ENCODE measurements around the gene ACE.
A peak's percentile ranks its signal among the peaks of the same experiment; 100 is the strongest.

The ACE gene

GRCh38 chr17:63476854-63477479 is at the start of gene ACE:
TSS of gene ACE (plus strand) at chr17:63477061. CDS start at chr17:63477095, 34 bp downstream.
- DNase-seq (ENCODE audit: insufficient read length, low spot score): peak; percentile 49
- FAIRE-seq: peak; percentile 70

GRCh38 chr17:63429766-63430165 is 47.1 kb upstream of the ACE start:
- DNase-seq (ENCODE audit: insufficient read length, low spot score) (no peak), FAIRE-seq (no peak)

GRCh38 chr17:63430223-63430622 is 46.6 kb upstream of the ACE start:
- FAIRE-seq (no peak), DNase-seq (ENCODE audit: insufficient read length, low spot score) (no peak)

- FAIRE-seq (peak; percentile 49), DNase-seq (ENCODE audit: insufficient read length, low spot score) (no peak)
These were observed 45.3 kb upstream of the ACE start for GRCh38 chr17:63431618-63431938.

- no peak for DNase-seq (ENCODE audit: insufficient read length, low spot score)
- FAIRE-seq: peak; percentile 40
These were observed 44.7 kb upstream of the ACE start for GRCh38 chr17:63431939-63432804.

- FAIRE-seq (peak; percentile 70), DNase-seq (ENCODE audit: insufficient read length, low spot score) (peak; percentile 79)
These were observed 42.9 kb upstream of the ACE start for GRCh38 chr17:63433746-63434591.

- FAIRE-seq (no peak), DNase-seq (ENCODE audit: insufficient read length, low spot score) (peak; percentile 85)
These were observed 41.8 kb upstream of the ACE start for GRCh38 chr17:63434951-63435571.

GRCh38 chr17:63435681-63436522 is 41.0 kb upstream of the ACE start:
- peak; percentile 83 for FAIRE-seq
- DNase-seq (ENCODE audit: insufficient read length, low spot score): peak; percentile 43

GRCh38 chr17:63436523-63437110 is 40.2 kb upstream of the ACE start:
- FAIRE-seq (peak; percentile 82), DNase-seq (ENCODE audit: insufficient read length, low spot score) (no peak)

GRCh38 chr17:63437287-63438091 is 39.4 kb upstream of the ACE start:
- no peak for FAIRE-seq
- no peak for DNase-seq (ENCODE audit: insufficient read length, low spot score)

GRCh38 chr17:63438092-63439051 is 38.5 kb upstream of the ACE start:
- FAIRE-seq (no peak), DNase-seq (ENCODE audit: insufficient read length, low spot score) (no peak)

GRCh38 chr17:63439687-63440086 is 37.2 kb upstream of the ACE start:
- FAIRE-seq (no peak), DNase-seq (ENCODE audit: insufficient read length, low spot score) (no peak)

- peak; percentile 62 for FAIRE-seq
- DNase-seq (ENCODE audit: insufficient read length, low spot score): no peak
These were observed 36.6 kb upstream of the ACE start for GRCh38 chr17:63440127-63440769.

GRCh38 chr17:63440770-63441335 is 36.0 kb upstream of the ACE start:
- no peak for DNase-seq (ENCODE audit: insufficient read length, low spot score)
- no peak for FAIRE-seq

- DNase-seq (ENCODE audit: insufficient read length, low spot score): no peak
- no peak for FAIRE-seq
These were observed 35.2 kb upstream of the ACE start for GRCh38 chr17:63441654-63442053.

- DNase-seq (ENCODE audit: insufficient read length, low spot score): no peak
- no peak for FAIRE-seq
These were observed 34.8 kb upstream of the ACE start for GRCh38 chr17:63442074-63442473.

GRCh38 chr17:63442549-63443035 is 34.3 kb upstream of the ACE start:
- DNase-seq (ENCODE audit: insufficient read length, low spot score): peak; percentile 48
- peak; percentile 66 for FAIRE-seq
